Amniotic stem cell (primary cell): ENCODE data around the gene ZNF609.

Experiments
- DNase-seq: peaks from one replicate; lab custom pipeline; 2025; lab: John Stamatoyannopoulos, UW

The ZNF609 gene

DNA sequence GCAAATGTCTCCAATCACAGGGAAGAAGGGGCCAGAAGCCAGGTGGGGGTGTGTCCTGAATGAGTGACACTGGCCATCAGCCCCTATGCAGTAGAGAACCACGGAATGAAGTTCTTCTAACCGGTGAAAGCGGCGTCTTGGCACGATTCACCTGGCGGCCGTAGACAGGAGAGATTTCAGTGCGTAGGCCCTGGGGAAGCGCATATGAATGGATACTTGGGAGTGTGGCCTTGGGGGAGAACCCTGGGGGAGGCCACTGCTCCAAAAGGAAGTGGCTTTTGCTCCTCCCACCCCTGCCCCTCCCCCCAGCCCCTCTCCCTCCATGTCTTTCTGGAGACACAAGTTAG is 271.4 kb downstream of the ZNF609 start:
- DNase-seq = no peak

- no peak for DNase-seq
Observed at GRCh38 chr15:64732156-64732860, 271.9 kb downstream of the ZNF609 start.
